ENCODE data around the gene RABL3. TPM values are rescaled to one million over a fixed set of nuclear protein-coding genes. Genes with fewer than 3 reads are reported as not detected.
A peak's percentile ranks its signal among the peaks of the same experiment; 100 is the strongest.
"Not testable (repeated sequence)": the region's sequence is repeated elsewhere in the genome, so short reads cannot be mapped to it uniquely, and the experiment has no call there.

The RABL3 gene, protein sequence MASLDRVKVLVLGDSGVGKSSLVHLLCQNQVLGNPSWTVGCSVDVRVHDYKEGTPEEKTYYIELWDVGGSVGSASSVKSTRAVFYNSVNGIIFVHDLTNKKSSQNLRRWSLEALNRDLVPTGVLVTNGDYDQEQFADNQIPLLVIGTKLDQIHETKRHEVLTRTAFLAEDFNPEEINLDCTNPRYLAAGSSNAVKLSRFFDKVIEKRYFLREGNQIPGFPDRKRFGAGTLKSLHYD
- total RNA-seq (10 to 100 TPM; 13.6 to 19.6 (median 15.7) TPM), polyA plus RNA-seq (4.7 TPM)
- long read RNA-seq, donor 1, transcript RABL3-201 (8 exons, 3,883 nt) = major isoform, 11 of 15 reads
- long read RNA-seq, donor 1, partial matches to known transcripts = 1 of 15 reads
- long read RNA-seq, donor 1, other reads (novel, unspliced or antisense) = 1 of 15 reads
- long read RNA-seq, donor 2, partial matches to known transcripts = 0 of 6 reads
- long read RNA-seq, donor 2, other reads (novel, unspliced or antisense) = 3 of 6 reads
- long read RNA-seq, donor 3, transcript RABL3-201 (8 exons, 3,883 nt) = major isoform, 40 of 51 reads
- long read RNA-seq, donor 3, partial matches to known transcripts = 2 of 51 reads
- long read RNA-seq, donor 3, other reads (novel, unspliced or antisense) = 5 of 51 reads
- long read RNA-seq, donor 4, partial matches to known transcripts = 1 of 6 reads
- long read RNA-seq, donor 4, other reads (novel, unspliced or antisense) = 1 of 6 reads

DNA sequence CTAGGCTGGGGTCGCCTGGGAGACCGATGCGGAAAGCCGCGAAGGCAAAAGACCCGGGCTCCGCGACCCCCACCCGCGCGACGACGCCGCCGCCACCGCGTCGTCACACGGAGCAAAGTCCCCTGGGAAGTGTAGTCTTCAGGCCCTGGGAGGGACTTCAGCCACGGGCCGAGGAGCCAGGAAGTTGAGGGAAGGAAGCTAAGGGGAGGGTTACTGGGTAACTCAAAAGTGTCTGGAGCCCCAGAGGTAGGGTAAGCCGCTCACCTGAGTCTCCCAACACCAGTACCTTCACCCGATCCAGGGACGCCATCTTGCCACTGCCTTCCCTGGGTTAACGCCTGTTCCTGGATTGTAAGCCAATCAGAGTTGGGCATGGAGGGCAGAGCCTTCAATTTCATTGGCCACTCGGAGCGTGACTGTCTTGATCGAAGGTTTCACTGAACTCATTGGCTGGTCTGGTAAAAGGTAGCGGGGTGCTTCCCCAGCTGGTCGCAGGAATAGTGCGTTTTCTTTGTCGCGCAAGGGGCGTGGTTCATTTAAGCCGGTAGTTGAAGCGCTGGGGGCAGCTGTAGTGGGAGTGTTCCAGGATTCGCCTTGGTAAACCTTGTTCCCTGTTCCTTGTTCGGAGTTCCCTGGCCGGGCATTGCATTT is at the start of gene RABL3, which contains the start of gene GTF2E1:
RABL3 (minus strand) TSS at position 319 of the 651 bp plus-strand sequence; CDS start at position 310, 9 bp downstream.
GTF2E1 (plus strand) TSS at position 547 of the 651 bp plus-strand sequence. CDS start 7,809 bp downstream, outside the sequence.
- peak within 1 kb of the TSS; percentile 99 for H3K4me3 ChIP-seq (ENCODE audit: low read length)
- WGBS = under 1% methylated on average over 39 of the region's 39 CpGs
- intact Hi-C loops (cut with DNase I) = loop anchor here in 1 of 4 donors (10.0 kb wide), 1 partner anchor 138 kb away; no protein-coding TSS in a partner anchor
- H3K27me3 ChIP-seq (ENCODE audit: control insufficient read depth, insufficient read depth) = no peaks in the 10 kb centered on the region
- H3K4me1 ChIP-seq (ENCODE audit: control insufficient read depth, insufficient read depth, low read length) = no peaks in the 10 kb centered on the region
- peak within 1 kb of the TSS; percentile 95 for H3K27ac ChIP-seq (ENCODE audit: low read length)
- ATAC-seq = peak; percentile 100
- DNase-seq = peak; percentile 96 to 98 (median 97)
- no peaks in the 10 kb centered on the region for H3K9me3 ChIP-seq (ENCODE audit: control insufficient read depth, low read length)

DNA sequence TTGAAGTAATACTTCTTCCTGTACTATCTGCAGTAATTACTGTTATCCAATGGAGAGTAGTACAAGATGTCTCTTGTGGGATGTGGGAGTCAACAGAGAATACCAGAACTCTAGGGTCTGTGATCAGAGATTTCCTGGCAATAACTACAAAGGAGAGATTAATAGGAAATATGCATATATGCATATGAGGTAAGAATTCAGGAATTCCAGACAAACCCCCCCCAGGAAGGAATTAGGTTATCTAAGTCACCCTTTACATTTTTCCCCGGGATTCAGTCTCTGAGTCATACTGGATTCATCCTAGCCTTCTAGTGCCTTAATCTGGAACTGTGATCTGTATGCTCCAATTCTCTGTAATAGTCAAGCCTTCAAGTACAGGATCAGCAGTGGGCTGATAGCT is 49.6 kb upstream of the RABL3 start:
- H3K4me1 ChIP-seq (ENCODE audit: control insufficient read depth, insufficient read depth, low read length) = no peaks in the 10 kb centered on the region
- no peaks in the 10 kb centered on the region for H3K9me3 ChIP-seq (ENCODE audit: control insufficient read depth, low read length)
- intact Hi-C loops (cut with DNase I) = loop anchor here in 2 of 4 donors (5.0 to 10.0 kb wide), 2 partner anchors 227 to 230 kb away; no protein-coding TSS in a partner anchor
- H3K4me3 ChIP-seq (ENCODE audit: low read length) = no peak overlapping the region
- 34% methylated on average over 1 of the region's 1 CpG for WGBS
- no peak for DNase-seq
- H3K27me3 ChIP-seq (ENCODE audit: control insufficient read depth, insufficient read depth) = no peaks in the 10 kb centered on the region
- no peak overlapping the region for H3K27ac ChIP-seq (ENCODE audit: low read length)
- ATAC-seq = no peak

DNA sequence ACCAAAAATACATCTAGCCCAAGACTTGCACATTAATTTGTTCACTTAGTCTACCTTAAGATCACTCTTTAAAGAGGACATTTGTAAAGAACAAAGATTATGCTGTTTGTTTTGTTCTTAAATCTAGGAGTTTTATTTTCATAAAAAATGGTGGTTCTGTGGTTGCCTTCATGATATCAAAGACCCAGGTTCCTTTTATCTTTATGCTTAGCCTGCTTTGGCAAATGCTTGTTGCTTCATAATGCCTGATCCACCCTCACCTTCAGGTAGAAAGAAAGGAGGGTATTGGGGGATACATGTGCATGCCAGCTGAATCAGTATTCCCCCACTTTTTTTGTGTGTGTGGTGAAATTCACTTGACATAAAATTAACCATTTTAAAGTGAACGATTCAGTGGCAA is 48.7 kb upstream of the RABL3 start:
- 93% methylated on average over 1 of the region's 1 CpG for WGBS
- intact Hi-C loops (cut with DNase I) = loop anchor here in 2 of 4 donors (5.0 to 10.0 kb wide), 2 partner anchors 226 to 229 kb away; no protein-coding TSS in a partner anchor
- no peaks in the 10 kb centered on the region for H3K9me3 ChIP-seq (ENCODE audit: control insufficient read depth, low read length)
- no peak for ATAC-seq
- no peak overlapping the region for H3K4me3 ChIP-seq (ENCODE audit: low read length)
- no peaks in the 10 kb centered on the region for H3K27me3 ChIP-seq (ENCODE audit: control insufficient read depth, insufficient read depth)
- no peak overlapping the region for H3K27ac ChIP-seq (ENCODE audit: low read length)
- no peaks in the 10 kb centered on the region for H3K4me1 ChIP-seq (ENCODE audit: control insufficient read depth, insufficient read depth, low read length)
- no peak for DNase-seq

DNA sequence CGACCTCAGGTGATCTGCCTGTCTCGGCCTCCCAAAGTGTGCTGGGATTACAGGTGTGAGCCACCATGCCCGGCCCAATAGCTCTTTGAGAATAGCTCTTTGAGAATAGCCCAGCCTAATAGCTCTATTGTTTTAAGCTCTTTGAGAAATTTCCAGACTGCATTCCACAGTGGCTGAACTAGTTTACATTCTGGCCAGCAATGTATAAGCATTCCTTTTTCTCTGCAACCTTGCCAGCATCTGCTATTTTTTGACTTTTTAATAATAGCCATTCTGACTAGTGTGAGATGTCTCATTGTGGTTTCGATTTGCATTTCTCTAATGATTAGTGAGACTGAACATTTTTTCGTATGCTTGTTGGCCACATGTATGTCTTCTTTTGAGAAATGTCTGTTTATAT is 43.5 kb upstream of the RABL3 start:
- H3K9me3 ChIP-seq (ENCODE audit: control insufficient read depth, low read length); H3K4me3 ChIP-seq (ENCODE audit: low read length); H3K27ac ChIP-seq (ENCODE audit: low read length); H3K4me1 ChIP-seq (ENCODE audit: control insufficient read depth, insufficient read depth, low read length); H3K27me3 ChIP-seq (ENCODE audit: control insufficient read depth, insufficient read depth); ATAC-seq; DNase-seq; intact Hi-C loops (cut with DNase I): not testable (repeated sequence)
- WGBS = 70% methylated on average over 5 of the region's 5 CpGs

DNA sequence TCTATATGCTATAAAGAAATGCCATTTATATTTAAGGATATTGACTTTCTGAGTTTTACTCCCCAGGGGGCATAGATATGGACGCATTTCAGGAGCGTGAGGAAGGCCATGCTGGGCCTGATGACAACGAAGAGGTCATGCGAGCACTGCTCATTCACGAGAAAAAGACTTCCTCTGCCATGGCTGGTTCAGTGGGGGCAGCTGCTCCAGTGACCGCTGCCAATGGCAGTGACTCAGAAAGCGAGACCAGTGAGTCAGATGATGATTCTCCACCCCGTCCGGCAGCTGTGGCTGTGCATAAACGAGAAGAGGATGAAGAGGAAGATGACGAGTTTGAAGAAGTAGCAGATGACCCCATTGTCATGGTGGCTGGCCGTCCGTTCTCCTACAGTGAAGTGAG is 38.7 kb upstream of the RABL3 start:
- no peak for ATAC-seq
- DNase-seq = peak in 2 of 3 donors; percentile 10 to 43
- H3K27ac ChIP-seq (ENCODE audit: low read length) = no peak overlapping the region
- intact Hi-C loops (cut with DNase I) = no loop called here
- 83% methylated on average over 13 of the region's 13 CpGs for WGBS
- no peaks in the 10 kb centered on the region for H3K9me3 ChIP-seq (ENCODE audit: control insufficient read depth, low read length)
- no peak overlapping the region for H3K4me3 ChIP-seq (ENCODE audit: low read length)
- H3K4me1 ChIP-seq (ENCODE audit: control insufficient read depth, insufficient read depth, low read length) = no peaks in the 10 kb centered on the region
- no peaks in the 10 kb centered on the region for H3K27me3 ChIP-seq (ENCODE audit: control insufficient read depth, insufficient read depth)

DNA sequence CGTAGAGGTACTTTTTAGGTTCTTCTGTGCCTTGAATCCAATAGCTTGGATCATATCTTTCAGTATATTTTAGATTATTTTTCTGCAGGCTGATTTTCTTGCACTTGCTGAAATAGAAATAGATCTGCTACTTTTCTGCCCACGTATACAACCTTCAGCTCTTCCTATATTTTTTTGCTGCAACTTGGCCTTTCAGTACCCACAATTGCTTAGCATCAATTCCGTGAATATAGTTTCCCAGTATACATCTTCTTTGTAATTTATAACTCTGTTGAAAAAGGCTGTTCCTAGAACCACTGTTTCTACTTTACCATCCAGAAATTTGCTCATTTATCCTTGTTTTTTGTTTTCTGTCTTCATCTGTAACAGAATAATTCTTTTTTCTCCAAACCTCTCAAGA is 36.5 kb upstream of the RABL3 start:
- WGBS = 96% methylated on average over 3 of the region's 3 CpGs
- ATAC-seq (no peak), DNase-seq (no peak)
- no peak overlapping the region for H3K4me3 ChIP-seq (ENCODE audit: low read length)
- no peaks in the 10 kb centered on the region for H3K27me3 ChIP-seq (ENCODE audit: control insufficient read depth, insufficient read depth)
- no peaks in the 10 kb centered on the region for H3K4me1 ChIP-seq (ENCODE audit: control insufficient read depth, insufficient read depth, low read length)
- intact Hi-C loops (cut with DNase I) = no loop called here
- no peak overlapping the region for H3K27ac ChIP-seq (ENCODE audit: low read length)
- H3K9me3 ChIP-seq (ENCODE audit: control insufficient read depth, low read length) = no peaks in the 10 kb centered on the region

DNA sequence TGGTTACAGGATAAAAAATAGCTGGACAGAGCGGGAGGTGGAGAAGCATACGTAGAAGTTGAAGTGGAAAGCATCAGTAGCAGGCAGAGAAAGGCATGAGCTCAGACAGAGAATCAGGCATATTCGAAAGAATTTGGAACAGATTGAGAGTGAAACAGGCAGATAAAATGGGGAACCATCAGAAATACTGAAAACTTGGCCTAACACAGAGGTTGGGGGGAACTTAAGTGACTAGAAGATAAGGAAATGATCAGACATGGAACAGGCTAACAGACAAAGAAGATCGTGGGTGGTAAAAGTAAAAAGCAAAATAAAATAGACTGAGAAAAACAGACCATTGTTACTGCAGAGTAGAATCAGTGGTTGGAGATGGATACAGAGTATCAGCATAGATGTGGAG is 33.1 kb upstream of the RABL3 start:
- H3K27ac ChIP-seq (ENCODE audit: low read length) = no peak overlapping the region
- 83% methylated on average over 4 of the region's 4 CpGs for WGBS
- no peaks in the 10 kb centered on the region for H3K4me1 ChIP-seq (ENCODE audit: control insufficient read depth, insufficient read depth, low read length)
- no peak overlapping the region for H3K4me3 ChIP-seq (ENCODE audit: low read length)
- H3K27me3 ChIP-seq (ENCODE audit: control insufficient read depth, insufficient read depth) = no peaks in the 10 kb centered on the region
- ATAC-seq (no peak), DNase-seq (no peak)
- intact Hi-C loops (cut with DNase I) = no loop called here
- H3K9me3 ChIP-seq (ENCODE audit: control insufficient read depth, low read length) = no peaks in the 10 kb centered on the region

DNA sequence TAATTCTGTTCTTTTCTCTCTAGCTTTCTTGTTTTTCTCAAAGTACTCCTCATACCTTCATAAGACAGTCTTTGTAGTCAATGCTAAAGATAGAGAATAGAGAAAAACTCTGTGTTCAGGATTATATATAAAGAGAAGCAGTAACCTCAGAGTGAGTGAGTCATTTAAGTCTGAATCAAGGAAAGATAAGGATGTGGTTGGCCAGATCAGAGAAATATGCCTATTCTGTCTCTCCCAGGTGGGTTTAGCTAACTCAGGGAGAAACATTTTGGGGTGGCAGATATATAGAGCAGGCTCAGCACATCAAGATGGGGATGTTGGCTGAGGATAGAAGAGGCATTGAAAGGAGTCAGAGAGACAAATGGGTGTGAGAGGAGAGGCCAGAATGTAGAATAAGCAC is 31.6 kb upstream of the RABL3 start:
- H3K9me3 ChIP-seq (ENCODE audit: control insufficient read depth, low read length) = no peaks in the 10 kb centered on the region
- no peak overlapping the region for H3K4me3 ChIP-seq (ENCODE audit: low read length)
- DNase-seq (no peak), ATAC-seq (no peak)
- no peak overlapping the region for H3K27ac ChIP-seq (ENCODE audit: low read length)
- intact Hi-C loops (cut with DNase I) = no loop called here
- no peaks in the 10 kb centered on the region for H3K27me3 ChIP-seq (ENCODE audit: control insufficient read depth, insufficient read depth)
- no peaks in the 10 kb centered on the region for H3K4me1 ChIP-seq (ENCODE audit: control insufficient read depth, insufficient read depth, low read length)

DNA sequence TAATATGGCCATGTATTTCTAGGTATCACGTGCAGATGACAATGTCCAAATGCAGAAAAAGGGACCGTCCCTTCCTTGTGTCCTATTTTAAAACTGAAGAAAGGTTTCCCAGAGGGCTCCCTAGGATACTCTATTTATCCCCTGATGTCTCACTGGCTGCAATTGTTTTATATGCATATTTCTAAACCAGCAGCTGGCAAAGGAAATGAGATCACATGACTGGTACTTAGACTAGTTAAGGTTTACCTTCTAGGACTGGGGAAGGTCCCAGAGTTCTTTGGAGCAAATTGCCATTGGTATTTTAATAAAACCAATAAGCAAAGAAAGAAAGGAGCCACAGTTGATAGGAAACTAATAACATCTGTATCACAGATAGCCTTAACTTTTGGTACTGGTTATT is 29.8 kb upstream of the RABL3 start:
- WGBS = 52% methylated on average over 2 of the region's 2 CpGs
- Histone ChIP-seq H3K27ac (ENCODE audit: low read length) (no peak overlapping the region), H3K4me3 (ENCODE audit: low read length) (no peak overlapping the region), H3K4me1 (ENCODE audit: control insufficient read depth, insufficient read depth, low read length) (no peaks in the 10 kb centered on the region), H3K9me3 (ENCODE audit: control insufficient read depth, low read length) (no peaks in the 10 kb centered on the region), H3K27me3 (ENCODE audit: control insufficient read depth, insufficient read depth) (no peaks in the 10 kb centered on the region)
- no peak for DNase-seq
- ATAC-seq = no peak
- intact Hi-C loops (cut with DNase I) = no loop called here

DNA sequence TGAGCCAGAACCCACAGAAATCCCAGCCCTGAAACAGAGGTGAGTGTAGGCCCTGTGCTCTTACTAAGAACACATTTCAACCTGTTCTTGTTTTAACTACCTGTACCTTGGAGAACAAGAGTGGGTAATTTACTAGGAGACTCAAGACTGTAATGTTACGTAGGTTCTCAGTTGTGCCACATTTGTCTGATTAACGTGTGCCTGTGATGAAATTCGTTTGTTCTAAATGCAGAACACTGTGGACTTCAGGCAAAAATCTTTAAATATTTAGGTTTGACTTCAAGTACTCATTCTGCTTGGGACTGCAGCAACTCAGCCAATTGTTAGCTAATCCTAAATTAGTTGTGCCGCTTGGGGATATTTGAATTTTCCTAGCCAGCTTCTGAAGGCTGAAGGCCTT is 28.6 kb upstream of the RABL3 start:
- Histone ChIP-seq H3K27ac (ENCODE audit: low read length) (no peak overlapping the region), H3K27me3 (ENCODE audit: control insufficient read depth, insufficient read depth) (no peaks in the 10 kb centered on the region), H3K4me1 (ENCODE audit: control insufficient read depth, insufficient read depth, low read length) (no peaks in the 10 kb centered on the region), H3K4me3 (ENCODE audit: low read length) (no peak overlapping the region), H3K9me3 (ENCODE audit: control insufficient read depth, low read length) (no peaks in the 10 kb centered on the region)
- WGBS = 94% methylated on average over 4 of the region's 4 CpGs
- DNase-seq (no peak), ATAC-seq (no peak)
- intact Hi-C loops (cut with DNase I) = no loop called here

DNA sequence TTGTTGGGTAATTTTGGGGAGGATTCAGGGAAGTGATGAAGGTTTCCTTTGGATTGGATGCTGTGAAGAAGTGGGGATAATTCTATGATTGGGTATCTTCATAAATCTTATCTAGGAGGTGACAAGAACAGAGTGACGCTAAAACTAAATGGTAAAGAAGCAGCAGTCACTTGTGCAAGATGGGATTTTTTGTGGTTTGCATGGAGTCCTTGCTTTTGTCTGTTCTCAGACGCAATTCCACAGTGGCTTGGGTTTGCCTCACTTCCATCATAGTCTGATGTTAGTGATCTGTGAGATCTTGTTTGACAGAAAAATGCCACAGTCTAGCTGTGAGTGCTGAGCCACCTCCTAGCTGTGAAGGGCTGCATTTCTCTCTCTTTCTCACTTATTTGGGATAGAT is 27.1 kb upstream of the RABL3 start:
- intact Hi-C loops (cut with DNase I) = no loop called here
- WGBS = 94% methylated on average over 2 of the region's 2 CpGs
- ATAC-seq = no peak
- no peak overlapping the region for H3K4me3 ChIP-seq (ENCODE audit: low read length)
- no peaks in the 10 kb centered on the region for H3K27me3 ChIP-seq (ENCODE audit: control insufficient read depth, insufficient read depth)
- H3K9me3 ChIP-seq (ENCODE audit: control insufficient read depth, low read length) = no peaks in the 10 kb centered on the region
- H3K27ac ChIP-seq (ENCODE audit: low read length) = no peak overlapping the region
- no peaks in the 10 kb centered on the region for H3K4me1 ChIP-seq (ENCODE audit: control insufficient read depth, insufficient read depth, low read length)
- DNase-seq = no peak
